Epithelial cell of esophagus (primary cell): Measurements from ENCODE around the gene SHLD2.
"Not testable (repeated sequence)": the region's sequence is repeated elsewhere in the genome, so short reads cannot be mapped to it uniquely, and the experiment has no call there.

ENCODE experiments used
- DNase-seq: peaks from one replicate; pipeline ENCODE4 v3.0.0; 2010; ENCODE audit warnings: low read depth
- H3K4me3 ChIP-seq: 2 replicates; pipeline ENCODE4 v1.5.1; 2011; ENCODE audit warnings: mild to moderate bottlenecking, low read length, control low read depth
- CTCF ChIP-seq: IDR thresholded peaks from 2 replicates; pipeline ENCODE4 v1.5.1; 2011; ENCODE audit warnings: low read depth, mild to moderate bottlenecking, low read length, control low read depth, inconsistent platforms; ENCODE audit not compliant: insufficient read depth; ENCODE audit errors: missing control alignments

SHLD2 gene

DNA sequence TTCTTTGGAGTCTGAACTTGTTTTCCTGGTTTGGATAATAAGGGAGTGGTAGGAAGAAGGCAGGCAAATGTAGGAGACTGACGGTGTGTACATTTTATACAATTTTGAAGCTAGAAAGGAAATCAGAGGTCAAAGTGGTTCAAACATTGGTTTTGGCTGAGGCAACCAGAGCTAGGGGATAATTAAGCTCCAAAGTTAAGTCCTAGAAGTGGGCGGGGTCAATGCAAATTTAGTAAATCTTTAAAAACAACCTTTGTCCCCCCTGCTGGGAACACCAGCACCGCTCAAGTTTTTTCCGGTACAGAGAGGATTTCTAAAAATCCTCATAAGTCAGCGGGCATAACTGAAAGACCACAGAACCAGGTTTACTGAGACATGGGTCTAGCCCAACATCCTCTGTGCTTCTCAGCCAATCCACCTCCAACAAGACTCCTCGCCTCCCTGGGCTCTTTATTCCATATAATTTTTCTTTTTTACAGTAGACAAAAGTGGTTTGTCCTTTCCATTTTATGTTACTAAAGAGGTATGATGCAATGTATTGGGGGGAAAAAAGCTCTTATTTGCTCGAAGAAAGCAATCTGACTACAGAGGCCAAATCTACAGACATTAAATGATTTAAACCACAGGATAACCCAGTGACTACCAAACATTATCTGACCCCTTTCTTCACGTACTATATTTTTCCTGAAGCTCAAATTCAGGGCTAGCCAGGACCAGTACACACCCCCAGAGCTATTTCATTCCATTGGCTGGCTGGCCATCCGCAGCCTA, 2.0 kb upstream of the SHLD2 start:
- peak; percentile 71 for DNase-seq
- H3K4me3 ChIP-seq = peak overlapping the region; percentile 69
- no peak for TF ChIP-seq CTCF

DNA sequence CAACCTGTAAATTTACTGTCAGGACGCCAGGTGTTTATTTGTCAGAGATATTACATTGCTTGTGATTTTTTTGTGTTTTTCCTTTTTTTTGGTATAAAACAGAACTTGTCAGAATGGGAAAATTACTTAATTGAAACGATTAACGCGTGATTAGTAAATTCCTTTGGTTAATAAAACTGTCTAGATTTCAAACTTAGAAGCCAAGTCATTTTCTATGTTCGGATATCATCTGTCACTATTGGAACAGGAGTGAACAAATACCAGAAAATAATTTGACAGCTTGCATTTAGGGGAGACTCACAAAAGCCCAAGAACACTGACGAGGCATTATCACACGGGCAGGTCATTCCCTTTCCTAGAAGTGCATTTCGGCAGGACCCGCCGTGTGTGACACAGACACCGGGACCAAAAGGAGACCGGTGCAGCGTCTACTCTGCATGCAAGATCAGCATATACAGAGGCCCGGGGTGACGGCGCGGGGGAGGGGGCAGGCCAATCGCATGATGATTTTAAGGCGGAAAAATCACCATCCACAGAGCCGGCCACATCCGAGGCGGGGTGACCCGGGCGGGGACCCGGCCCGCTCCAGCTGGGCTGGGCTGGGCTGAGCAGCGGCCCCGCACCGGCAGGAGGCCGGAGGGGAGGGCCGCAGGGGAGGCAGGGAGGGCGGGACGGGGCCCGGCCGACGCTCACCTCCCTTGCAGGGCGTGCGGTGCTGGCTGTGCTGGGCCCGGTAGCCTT, 1.2 kb upstream of the SHLD2 start:
- DNase-seq = peak; percentile 52
- no peak for TF ChIP-seq CTCF
- peak overlapping the region; percentile 69 for H3K4me3 ChIP-seq

DNA sequence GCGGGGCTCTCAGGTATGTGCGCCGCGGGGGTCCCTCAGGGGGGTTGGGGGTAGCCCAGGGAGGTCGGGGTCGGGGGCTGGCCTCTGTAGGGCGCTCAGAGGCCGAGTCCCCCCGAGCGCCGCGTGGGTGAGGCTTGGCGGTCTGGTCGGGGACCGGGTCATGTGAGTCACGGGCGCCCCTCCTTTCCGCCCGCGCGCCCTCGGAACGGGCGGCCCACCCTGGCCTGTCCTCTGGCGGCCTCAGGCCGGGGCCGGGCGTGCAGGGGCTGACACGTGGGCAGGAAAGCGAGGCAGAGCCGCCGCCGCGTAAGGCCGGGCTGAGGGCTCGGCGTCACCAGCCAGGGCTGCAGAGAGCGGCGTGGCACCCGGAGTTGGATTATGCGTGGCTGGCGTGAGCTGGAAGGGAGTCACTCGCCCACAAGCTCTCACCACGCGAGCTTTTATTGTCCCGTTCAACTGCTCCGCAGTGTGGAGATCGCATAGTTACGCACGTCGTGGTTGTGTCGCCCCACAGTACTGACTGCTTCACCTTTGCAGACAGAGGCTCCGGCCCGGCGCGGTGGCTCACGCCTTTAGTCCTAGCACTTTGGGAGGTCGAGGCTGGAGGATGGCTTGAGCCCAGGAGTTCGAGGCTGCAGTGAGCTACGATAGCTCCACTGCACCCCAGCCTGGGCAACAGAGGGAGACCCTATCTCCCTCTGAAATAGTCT, 385 bp downstream of the SHLD2 start:
- TF ChIP-seq CTCF = no peak
- peak overlapping the region; percentile 70 for H3K4me3 ChIP-seq
- peak; percentile 79 for DNase-seq

GRCh38 chr10:87101996-87102395, 7.0 kb downstream of the SHLD2 start:
- DNase-seq = no peak
- TF ChIP-seq CTCF = no peak
- no peak overlapping the region for H3K4me3 ChIP-seq

GRCh38 chr10:87104727-87105126, 9.7 kb downstream of the SHLD2 start:
- not testable (repeated sequence) for DNase-seq, H3K4me3 ChIP-seq

- TF ChIP-seq CTCF = no peak
- DNase-seq = no peak
- no peak overlapping the region for H3K4me3 ChIP-seq
Observed at GRCh38 chr10:87105446-87106124, 10.6 kb downstream of the SHLD2 start.

DNA sequence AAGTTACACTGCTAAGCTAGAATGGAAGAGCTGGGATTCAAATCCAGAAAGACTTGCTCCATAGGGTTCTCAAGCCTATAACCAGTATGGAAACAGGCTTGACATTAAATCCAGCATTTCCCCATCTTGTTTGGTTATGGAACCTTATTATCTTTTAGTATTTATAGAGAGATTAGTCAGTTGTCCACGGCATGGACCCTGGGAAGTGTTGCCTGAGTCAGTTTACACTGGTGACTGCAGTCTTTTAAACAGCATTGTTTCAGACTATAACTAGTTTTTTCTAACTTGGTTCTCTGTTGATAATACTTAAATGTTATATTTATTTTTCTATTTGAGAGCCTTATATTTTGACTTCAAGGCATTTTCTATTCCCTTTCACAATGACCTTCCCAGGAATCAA, 23.1 kb downstream of the SHLD2 start:
- H3K4me3 ChIP-seq, DNase-seq: not testable (repeated sequence)

DNA sequence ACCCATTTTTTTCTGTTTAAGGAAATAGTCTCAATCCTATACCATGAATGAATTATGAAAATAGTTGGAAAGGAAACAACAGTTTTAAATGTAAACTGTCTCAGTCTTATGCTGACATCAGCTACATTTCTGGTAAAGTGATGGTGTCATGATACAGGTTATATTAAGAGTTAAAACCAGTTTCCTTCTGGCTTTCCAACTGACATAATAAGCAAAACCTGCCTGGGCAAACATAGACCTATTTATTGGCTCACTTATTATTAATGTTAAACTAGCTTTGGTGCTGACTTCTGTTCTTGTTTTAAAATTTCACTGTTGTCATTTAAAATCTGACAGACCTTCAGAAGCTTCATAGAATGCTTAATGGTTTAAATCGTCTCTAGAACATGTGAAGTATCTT, 24.0 kb downstream of the SHLD2 start:
- not testable (repeated sequence) for DNase-seq, H3K4me3 ChIP-seq

- DNase-seq, H3K4me3 ChIP-seq: not testable (repeated sequence)
Observed at GRCh38 chr10:87123351-87123750, 28.3 kb downstream of the SHLD2 start.

DNA sequence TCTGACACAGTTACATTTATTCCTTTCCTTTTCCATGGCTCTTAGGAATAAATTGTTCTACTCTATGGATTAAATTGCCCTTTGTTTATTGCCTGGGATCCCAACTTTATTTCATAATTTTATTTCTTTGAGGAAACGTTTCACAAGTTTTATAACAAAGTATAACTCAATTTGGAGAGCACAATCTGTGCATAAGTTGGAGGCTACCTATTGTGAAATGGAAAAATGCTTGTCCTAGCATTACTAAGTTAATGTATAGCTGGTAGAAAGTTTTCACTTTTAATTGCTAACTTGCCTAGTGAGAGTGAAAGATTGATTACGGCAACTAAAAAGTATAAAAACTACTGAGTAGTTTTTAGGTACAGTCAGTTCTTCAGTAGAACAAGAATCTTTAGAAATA, 32.0 kb downstream of the SHLD2 start:
- DNase-seq, H3K4me3 ChIP-seq: not testable (repeated sequence)

DNA sequence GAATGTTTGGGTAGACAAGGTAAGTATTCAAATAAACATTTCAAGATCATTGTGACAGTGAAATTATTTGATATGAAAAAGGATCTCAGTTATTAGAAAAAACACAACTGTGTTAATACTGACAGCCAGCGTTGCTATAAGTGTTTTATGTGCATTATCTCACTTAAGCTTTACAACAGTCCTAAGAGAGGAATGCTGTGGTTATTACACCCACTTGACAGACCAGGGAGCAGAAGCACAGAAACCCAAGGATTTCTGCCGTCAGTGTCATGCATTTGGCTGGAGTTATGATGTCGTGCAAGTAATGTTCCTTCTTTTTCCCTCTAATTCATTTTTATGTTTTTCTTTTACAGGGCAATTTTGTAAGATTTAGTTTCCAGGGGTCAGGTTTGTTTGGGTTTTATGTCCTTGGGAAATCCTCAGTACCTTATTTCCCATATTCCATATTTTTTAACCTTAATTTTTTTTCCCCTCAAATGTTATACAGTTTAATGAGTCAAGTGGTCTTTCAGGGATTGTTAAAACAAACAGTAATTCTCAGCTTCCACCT, 32.7 kb downstream of the SHLD2 start:
- not testable (repeated sequence) for DNase-seq, H3K4me3 ChIP-seq
